KG1 (cell line): Measurements from ENCODE around the gene SEC14L6.
"Not testable (repeated sequence)": the region's sequence is repeated elsewhere in the genome, so short reads cannot be mapped to it uniquely, and the experiment has no call there.

Experiments used
- DNase-seq: peaks from one replicate; lab custom pipeline; 2025; lab: John Stamatoyannopoulos, UW

Gene SEC14L6

DNA sequence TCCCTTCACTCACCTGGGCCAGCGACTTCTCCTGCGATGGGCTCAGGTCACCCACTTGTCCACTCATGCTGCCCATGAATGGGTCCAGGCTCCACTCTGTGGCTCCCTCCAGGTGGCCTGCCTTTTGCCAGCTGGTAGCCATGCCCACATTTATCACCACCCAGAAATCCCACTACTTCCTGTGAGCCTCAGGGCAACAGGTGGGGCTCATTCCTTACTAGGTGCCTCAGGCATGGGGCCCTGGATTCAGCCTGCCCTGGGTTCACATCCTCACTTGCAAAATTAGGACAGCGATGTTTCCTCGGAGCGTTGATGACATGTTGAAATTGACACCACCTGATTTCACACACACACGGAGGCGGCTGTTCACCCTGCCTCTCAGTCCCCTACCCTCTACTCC lies at the start of gene SEC14L6:
Gene SEC14L6 (minus strand): TSS at position 126 of the 400 bp plus-strand sequence. CDS start 59 bp downstream, at position 67.
- DNase-seq, result no peak

DNA sequence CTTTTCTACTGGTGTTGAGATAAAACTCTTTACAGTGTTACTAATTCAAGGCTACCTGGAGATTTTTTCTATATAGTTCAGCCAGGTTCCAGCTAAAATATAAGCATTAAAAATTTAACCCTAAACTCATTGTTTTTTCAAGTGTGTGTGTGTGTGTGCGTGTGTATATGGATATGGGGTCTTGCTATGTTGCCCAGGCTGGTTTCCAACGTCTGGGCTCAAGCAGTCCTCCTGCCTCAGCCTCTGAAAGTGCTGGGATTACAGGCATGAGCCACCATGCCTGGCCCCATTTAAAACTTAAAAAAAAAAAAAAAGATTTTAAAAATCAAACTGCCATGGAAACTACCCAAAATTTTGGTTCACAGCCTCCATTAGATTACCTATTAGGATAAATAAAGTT lies 49.7 kb upstream of the SEC14L6 start:
- no peak for DNase-seq

DNA sequence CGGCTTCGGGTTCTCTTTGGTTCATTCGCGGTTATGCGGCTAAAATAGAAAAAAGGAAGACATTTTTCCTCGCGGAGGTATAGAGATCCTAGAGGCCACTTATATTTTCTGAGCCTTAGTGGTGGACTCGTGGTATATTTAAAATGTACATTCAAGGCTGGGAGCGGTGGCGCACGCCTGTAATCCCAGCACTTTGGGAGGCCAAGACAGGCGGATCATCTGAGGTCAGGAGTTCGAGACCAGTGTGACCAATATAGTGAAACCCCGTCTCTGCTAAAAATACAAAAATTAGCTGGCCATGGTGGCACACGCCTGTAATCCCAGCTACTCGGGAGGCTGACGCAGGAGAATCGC lies 45.8 kb upstream of the SEC14L6 start:
- not testable (repeated sequence) for DNase-seq

DNA sequence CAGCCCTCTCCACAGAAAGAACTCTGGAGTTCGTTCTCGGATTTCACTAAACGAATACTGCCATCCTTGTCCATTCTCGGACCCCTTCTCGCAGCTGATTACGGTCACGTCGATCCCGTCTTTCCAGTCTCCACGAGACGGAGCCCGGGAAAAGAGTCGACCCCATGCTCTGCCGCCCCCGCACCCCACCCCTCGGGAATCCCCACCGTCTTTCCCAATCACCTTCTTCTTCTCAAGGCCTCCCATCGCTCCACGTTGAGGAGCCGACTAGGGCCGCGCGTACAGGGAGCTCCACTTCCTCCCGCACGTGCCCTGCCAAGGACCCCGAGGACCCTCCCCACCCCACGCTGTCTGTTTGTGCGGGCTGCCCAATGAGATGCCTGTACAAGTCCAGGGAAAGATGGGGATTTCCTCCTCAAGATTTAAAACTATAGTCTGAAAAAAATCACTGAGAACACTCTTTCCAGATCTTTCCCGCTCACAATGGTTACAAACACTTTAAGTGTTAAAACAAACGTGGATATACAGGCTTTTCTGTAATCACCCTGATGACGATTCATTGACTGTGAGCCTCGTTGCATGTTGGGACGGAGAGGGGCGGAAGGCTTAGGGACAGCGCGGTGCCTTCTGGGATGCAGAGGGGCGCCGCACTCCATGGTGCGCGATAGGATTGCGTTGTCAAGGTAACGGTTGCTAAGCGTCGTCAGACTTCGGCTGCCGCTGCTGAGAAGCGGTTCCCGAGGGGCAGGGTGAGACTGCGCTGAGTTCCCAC lies 45.2 kb upstream of the SEC14L6 start, which contains the start of gene PES1:
Gene PES1 (minus strand): TSS at position 323 of the 772 bp plus-strand sequence. CDS start 77 bp downstream, at position 246.
- peak; percentile 96 for DNase-seq

DNA sequence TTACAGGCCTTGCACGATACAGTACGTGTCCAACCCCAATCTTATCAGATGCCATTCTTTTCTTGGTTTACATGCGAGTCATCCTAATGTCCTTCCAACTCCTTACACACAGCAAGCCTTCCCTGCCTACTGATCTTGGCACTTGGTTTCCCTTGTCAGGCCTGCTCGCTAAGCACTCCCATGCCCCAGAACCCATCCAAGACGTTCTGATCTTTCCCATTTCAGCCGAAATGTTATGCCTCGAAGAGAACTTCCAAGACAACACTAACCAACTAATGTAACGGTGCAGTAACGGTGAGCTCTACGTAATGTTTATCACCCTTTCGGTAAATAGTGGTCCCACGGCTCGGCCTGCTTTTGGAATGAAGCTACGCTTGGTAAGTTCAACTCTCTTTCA lies 44.6 kb upstream of the SEC14L6 start:
- no peak for DNase-seq

DNA sequence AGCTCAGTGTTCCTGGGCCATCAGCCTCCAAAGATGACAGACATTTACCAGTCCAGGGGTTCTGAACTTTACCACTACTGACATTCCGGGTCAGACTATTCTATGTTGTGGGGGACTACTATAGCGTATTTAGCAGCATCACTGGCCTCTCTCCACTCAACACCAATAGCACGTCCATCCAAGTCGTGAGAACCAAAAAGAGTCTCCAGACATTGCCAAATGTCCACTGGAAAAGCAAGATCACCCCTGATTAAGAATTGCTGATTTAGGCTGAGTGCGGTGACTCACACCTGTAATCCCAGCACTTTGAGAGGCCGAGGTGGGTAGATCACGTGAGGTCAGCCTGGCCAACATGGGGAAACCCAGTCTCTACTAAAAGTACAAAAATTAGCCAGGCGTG lies 39.9 kb upstream of the SEC14L6 start:
- no peak for DNase-seq

DNA sequence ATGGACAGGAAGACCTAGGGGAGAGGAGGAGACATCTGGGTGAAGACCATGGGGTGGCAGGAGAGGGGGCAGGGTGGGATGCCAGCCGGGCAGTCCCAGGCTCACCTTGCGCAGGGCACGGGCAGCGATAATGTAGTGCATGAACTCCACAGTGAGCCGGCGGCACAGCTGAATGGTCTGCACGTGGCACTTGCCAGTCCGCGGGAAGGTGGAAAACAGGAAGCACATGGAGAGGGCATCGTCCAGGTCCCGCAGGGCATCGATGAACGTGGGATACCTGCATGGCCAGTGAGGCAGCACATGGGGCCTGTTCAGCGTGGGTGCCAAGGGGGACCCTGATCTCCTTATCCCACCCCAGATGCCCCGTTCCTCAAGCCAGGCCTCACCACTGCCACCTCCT lies 37.9 kb upstream of the SEC14L6 start:
- DNase-seq, result no peak

DNA sequence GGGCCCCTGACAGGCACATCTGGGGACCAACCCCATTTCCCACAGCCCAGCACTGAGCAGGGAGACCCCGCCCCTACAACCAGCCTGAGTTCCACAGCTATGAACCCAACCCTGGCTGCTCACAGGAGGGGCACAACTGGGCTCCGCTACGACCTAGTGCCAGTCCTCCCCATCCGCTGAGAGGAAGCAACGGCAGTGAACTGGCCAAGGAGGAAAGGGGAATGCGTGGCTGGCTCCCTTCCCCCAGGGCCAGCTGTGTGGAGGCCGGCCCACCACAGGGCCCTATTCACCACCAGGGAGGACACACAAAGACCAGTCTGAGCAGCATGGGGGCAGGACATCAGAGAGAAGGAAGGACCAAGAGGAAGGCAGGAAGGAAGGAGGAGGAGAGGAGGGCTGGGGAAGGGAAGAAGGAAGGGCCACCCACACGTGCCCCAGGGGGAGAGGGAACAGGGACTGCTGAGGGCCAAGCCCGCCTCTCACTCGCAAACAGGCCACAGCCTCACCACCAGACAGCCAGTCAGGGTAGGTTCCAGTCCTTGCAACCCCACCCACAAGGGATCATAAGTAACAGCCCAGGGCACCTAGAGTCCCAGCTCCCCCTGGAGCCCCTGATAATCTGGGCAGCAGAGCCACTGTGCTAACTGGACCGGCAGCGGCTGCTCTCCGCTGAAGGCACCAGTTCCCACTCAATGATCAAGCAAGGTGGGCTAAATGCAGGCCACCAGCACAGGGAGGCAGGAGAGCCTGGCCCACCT lies 36.4 kb upstream of the SEC14L6 start:
- DNase-seq, result no peak

DNA sequence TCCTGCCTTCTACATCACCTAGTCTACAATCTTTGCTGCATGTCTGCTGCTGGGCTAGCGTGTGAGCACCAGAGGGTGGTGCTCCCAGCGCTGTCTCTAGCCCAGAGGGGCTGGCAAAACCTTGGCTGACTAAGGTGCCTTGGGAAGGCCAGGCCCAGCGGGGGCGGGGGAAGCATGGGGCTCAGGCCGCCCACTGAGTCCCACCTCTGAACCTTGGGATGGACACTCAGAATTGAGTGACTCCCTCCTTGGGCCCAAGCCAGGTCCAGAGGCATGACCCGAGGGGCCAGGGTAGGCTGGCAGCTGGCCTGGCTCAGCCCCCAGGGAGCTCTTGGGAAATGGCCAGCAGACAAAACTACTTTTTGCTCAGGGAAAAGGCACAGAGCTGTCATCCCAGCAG lies 35.5 kb upstream of the SEC14L6 start:
- no peak for DNase-seq

DNA sequence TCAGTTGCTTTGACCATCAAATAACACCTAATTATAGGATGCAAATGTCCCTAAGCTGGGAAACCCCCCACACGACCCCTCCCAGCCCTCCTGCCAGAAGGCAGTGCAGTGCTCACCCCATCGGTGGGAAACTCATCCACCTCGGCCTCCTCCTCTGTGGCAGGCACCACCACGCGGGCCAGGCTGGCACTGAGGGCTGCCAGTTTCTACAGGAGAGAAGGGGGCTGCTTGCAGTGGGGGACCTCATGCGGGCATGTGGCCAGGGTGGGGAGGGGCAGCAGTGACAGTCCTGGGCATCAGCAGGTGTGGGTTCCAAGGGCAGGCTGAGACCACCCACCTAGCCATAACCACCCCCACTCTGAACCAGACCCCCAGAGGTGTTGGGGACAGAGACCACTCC lies 34.4 kb upstream of the SEC14L6 start:
- no peak for DNase-seq

DNA sequence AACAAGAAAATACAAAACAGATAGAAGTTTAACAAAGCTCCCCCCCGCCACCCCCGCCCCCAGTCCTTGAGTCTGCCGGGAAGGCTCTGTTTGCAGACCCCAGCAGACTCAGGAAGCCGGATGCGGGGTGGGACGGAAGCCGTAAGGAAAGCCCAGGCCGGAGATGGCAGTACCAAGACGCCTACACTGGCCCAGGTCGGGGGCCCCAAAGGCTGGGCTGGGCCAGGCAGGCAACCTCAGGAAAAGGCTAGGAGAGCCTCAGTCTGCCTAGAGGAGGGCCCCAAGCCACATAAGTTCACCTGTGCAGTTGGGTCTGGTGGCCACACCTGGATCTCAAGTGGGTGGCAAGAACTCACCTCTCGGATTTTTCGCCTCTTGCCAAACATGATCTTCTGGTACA lies 31.9 kb upstream of the SEC14L6 start:
- DNase-seq, result no peak

DNA sequence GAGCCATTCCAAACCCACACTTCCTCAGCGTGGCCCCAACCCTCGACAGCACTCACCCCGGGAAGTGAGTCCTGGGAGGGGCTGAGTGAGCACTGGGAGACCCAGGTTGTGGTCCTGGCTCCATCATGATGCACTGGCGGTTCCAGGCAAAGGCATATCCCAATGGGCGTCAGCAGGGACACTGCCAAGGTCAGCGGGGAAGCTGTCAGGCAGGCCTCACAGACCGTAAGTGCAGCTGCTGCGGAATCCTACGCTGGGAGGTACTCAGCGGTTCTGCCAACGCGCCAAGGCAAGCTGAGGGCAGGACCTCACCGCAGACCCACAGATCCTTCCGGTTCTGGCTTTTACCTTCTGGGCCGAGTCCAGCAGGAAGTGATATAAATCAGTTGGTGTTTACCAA lies 29.3 kb upstream of the SEC14L6 start:
- no peak for DNase-seq

DNA sequence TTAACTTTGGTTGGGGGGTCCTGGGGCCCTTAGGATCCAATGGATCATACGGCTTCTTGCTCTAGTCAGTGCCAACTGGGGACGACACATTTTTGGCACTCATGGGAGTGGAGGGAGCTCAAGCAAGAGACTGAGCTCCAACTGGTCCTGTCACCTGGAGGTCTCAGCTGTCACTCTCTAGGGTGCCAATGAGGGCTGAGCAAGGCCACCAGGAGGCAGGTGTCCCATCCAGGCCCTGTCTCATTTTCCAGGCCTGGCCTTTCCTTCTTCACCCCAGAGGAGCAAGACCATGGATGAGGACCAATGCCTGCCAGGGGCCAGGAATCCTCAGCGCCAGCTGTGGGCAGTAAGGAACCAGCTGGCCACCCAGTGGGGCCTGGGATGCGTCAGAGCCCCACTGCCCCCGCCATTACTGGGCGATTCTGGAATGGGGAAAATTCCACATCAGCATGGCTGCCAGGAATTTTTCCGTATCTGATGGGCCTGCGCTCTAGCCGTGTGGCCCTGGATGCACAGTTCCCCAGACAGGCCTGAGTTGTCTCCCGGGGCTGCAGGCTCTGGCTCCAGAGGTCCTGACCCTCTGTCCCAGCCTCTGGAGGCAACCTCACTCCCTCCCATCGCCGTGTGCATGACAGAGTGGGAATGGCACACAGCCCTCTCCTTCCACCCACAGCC lies 28.6 kb upstream of the SEC14L6 start:
- DNase-seq, result no peak

DNA sequence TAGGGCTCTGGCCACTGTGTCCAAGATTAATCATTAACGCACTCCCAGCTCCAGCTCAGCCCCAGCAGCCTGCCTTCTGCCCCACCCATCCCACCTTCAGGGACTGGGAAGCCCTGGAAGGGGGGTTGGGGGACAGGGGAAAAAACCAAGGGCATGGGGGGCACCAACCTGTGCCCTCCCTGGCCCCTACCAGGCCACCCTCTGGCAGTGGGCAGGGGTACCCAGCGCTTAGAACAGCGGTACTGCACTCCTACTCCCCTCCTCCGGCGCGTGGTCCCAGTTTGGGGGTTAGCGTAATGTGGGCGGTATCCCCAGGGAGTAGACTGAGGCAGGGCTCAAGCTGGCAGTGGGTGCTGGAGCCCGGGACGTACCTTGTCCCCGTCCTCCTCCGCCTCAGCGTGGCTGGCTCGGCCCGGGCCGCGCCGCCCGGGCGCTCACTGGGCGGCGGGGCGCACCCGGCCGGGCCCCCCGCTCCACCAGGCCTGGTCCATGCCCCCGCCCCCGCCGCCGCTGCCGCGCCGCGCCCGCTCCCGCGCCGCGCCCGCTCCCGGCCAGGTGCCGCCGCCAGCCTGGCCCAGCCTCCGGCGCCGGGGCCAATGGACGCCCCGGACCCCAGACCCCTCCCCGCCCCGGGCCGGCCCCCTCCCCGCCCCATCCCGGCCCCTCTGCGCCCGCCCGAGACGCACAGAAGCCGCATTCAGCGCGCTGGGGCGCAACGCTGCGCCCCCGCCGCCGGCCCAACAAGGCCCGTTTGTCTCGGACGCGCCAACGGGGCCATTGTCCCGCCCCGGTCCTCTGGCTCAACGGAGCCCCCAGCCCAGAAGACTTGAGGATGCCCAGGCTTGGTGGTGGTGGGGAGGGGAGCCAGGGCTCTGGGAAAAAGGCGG lies 27.8 kb upstream of the SEC14L6 start, which contains the start of gene GAL3ST1:
Gene GAL3ST1 (minus strand): TSS at position 571 of the 887 bp plus-strand sequence. CDS start 17,273 bp downstream, outside the sequence.
- no peak for DNase-seq

DNA sequence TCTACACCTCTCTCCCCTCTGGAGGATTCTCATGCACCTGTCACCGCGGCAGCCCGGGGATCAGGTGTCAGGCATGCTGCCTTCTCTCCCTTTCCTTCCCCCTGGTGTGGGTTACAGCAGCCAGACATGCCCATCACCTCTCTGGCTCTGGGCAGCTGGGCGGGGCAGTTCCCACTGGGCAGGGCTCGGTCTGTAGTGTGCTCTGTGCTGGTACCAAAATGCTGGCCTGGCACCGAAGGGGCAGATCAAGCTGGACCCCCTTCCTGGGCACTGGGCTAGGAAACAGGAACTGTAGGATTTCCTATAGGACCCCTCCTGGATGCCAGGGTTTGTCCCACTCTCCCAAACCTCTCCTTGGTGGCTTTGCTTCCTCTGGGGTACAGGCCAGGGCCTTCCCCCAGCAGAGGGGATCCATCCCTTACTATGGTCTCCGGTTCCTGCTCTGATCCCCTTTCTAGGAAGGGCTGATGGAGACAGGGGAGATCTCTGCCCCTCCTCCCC lies 27.1 kb upstream of the SEC14L6 start:
- no peak for DNase-seq

DNA sequence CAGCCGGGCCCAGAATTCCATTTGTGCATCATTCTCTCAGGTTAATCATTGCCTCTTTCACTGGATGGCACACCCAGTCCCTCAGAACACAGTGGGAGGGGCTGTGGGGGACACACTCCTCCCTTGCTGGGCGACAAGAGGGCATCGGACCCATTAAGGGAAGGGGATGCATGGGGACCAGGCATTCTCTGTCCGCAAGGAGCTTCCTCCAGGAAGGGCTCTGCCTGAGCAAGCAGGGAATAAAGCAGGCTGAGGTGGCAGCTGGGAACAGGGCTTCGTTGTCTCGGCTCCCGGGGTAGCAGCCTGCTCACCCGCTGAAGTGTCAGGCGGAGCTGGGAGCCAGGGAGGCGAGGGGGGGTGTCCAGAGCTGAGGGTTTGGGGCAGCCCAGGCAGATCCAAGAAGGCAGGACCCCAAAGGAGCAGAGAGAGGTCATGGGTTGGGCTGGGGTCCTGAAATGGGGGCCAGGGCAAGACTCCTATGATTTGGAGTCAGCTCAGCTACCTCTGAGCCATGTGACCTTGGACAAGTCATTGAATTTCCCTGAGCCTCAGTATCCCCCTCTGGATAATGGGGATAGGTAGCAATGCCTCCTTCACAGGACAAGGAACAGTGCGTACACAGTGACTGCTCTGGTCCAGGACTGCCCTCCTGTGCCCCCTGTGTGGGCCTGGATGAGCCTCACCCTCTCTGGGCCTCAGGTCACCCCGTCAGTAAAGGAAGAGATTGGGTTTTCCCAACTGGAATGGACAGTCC lies 26.5 kb upstream of the SEC14L6 start:
- no peak for DNase-seq

DNA sequence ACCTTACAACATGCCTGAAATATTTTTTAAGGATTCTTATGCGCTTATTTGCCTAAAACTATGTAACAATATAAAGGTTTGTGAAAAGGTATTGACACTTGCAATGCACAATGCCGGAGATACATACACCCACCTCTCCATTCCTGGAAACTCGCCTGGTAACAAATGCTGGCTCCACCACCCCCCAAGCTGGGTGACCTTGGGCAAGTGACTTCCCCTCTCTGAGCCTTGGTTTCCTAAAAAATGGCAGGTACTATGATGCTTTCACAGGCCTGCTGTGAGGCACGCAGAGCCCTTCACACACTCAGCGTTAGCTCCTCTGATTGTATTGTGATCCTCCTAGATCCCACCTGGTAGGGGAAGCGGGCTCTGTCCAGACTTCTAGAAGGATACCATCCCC lies 25.7 kb upstream of the SEC14L6 start:
- DNase-seq, result no peak

DNA sequence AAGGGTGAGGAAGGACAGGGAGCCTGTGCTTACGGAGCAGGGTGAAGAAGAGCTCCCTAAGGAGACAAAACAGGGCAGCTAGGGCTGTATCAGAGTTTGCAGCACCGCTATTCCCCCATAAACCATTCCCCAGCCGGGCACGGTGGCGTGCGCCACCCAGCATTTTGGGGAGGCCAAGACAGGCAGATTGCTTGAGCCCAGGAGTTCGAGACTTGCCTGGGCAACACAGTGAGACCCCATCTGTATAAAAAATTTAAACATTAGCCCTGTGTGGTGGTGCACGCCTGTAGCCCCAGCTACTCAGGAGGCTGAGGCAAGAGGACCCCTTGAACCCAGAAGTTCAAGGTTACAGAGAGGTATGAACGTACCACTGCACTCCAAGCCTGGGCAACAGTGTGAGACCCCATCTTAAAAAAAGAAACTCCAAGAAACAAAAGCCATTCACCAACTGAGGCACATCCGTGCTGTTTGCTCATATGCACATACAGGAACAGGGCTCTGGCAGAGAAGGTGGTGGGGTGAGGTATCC lies 23.2 kb upstream of the SEC14L6 start:
- no peak for DNase-seq

DNA sequence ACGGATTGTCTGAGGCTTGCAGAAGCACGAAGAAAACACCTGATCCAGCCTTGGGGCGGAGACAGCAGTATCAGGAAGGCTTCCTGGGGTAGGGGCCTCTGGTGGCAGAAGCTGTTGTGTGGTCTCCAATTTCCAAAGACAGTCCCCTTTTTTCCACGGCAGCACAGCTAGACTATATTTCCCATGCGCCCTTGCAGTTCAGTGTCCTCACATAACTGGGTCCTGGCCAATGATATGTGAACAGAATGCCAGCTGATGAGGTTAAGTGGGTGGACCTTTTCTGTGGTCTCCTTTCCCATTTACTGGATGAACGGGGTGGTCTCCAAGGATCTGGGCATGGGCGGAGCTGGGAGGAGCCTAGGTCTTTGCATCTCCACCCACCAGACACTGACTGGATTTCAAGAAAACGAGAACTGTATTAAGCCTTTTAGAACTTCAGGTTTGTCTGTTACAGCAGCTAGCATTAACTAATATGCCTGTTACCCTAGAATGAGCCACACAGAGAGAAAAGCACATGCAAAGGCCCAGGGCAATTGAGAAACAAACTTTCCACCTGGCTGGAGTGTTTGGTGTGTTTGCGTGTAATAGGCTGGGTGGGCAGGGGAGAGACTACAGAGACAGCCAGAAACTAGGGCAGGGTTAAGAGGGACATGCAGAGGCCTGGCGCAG lies 21.7 kb upstream of the SEC14L6 start:
- no peak for DNase-seq

DNA sequence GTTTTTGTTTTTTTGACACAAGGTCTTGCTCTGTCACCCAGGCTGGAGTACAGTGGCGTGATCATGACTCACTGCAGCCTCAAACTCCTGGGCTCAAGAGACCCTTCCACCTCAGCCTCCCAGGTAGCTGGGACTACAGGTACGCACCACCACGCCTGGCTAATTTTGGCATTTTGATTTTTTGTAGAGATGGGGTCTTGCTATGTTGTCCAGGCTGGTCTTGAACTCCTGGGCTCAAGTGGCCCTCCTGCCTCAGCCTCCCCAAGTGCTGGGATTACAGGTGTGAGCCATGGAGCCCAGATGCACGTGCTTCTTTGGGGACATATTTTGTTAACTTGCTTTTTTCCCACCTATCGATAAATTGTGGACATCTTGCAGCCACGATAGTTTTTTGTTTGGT lies 20.7 kb upstream of the SEC14L6 start:
- not testable (repeated sequence) for DNase-seq
